Activated T-cell treated with anti-CD3 and anti-CD28 coated beads for 24 hours (primary cell): Measurements from ENCODE around the gene SNIP1.
A peak's percentile ranks its signal among the peaks of the same experiment; 100 is the strongest.
"Not testable (repeated sequence)": the region's sequence is repeated elsewhere in the genome, so short reads cannot be mapped to it uniquely, and the experiment has no call there.

Experiments
- DNase-seq: peaks from one replicate; pipeline ENCODE4 v3.0.0-alpha.2; 2020; ENCODE audit warnings: low read depth

Gene SNIP1, protein sequence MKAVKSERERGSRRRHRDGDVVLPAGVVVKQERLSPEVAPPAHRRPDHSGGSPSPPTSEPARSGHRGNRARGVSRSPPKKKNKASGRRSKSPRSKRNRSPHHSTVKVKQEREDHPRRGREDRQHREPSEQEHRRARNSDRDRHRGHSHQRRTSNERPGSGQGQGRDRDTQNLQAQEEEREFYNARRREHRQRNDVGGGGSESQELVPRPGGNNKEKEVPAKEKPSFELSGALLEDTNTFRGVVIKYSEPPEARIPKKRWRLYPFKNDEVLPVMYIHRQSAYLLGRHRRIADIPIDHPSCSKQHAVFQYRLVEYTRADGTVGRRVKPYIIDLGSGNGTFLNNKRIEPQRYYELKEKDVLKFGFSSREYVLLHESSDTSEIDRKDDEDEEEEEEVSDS

GRCh38 chr1:37553927-37554808 is at the start of gene SNIP1:
Gene SNIP1 (minus strand): TSS chr1:37554293. CDS start chr1:37554229, 64 bp downstream.
- peak; percentile 88 for DNase-seq

GRCh38 chr1:37602750-37603694 is 48.9 kb upstream of the SNIP1 start:
- DNase-seq: peak; percentile 11

DNA sequence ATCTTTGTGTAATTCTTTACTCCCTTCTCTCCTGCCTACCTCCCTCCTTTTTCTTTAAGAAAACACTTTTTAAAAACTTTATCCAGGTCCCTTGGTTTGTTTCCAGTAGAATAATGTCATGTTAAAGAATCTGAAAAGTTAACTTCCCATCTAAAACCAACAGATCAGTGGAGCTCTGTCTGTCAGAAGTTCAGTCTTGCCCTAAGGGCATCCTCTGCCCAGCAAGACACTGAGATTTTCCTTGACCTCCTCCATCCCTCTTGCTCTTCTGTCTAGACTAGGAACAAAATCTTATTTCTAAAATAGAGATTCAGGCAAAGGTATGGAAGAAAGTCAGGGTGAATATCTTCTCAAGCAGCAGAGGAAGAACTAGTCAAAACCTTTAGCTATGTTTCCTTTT is 47.3 kb upstream of the SNIP1 start:
- DNase-seq: no peak

DNA sequence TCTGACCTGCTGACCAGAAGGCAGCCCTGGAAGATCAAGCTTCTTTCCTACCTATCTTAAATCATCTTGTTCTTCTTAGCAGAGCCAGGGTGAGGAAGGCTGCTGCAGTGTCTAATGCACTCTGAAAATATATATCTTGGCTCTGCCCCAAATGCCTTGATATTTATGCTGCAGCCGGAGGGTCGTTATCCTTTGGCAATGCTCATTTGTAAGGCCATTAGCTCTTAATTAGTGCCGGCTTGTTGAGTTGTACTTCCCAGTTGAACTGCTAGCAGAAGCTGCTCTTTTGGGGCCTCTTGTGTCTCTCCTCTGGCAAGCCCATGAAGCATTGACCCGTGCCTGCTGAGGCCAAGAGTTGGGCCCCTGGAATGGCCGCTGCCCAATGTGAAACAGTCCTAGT is 45.8 kb upstream of the SNIP1 start:
- no peak for DNase-seq

DNA sequence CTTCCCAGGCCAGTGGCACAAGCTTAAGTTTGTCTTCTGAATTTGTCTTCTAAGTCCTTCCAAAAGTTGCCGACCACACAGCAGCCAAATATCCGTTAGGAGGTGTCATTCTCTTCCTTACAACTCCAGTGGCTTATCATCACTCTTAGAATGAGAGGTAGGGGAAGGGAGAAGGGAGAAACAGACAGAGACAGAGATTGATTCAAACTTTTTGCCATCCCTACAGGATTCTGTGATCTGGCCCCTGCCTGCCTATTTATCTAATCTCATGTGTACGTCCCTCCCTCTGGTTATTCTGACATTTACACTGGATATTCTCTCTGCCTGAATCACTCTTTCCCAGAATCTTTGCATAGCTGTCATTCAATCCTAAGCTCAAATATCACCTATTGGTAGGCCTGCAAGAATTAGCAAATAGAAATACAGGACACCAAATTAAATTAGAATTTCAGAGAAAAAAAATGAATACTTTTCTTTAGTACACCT is 42.1 kb upstream of the SNIP1 start:
- no peak for DNase-seq

GRCh38 chr1:37595440-37596181 is 41.5 kb upstream of the SNIP1 start, which contains the start of gene GNL2:
Gene GNL2 (minus strand): TSS chr1:37595937. CDS start chr1:37595822, 115 bp downstream.
- DNase-seq: peak; percentile 95

DNA sequence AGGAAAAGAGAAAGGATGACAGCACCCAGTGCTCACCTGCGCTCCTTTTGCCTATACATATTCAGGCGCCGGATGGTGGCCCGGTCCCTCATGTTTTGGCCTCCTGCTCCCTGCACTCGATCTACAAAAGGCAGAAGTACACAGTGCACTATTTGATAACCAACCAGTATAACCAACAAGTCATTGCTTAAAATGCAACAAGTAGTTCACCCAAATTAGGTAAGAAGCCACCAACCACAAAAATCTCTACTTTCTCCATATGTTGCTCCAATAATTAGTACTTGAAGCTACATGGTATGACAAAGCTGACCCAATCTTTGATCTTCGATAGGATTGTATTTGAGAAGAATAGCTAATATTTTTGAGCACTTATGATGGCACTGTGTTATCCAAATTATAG is 39.6 kb upstream of the SNIP1 start:
- no peak for DNase-seq

GRCh38 chr1:37588939-37589338 is 34.8 kb upstream of the SNIP1 start:
- no peak for DNase-seq

DNA sequence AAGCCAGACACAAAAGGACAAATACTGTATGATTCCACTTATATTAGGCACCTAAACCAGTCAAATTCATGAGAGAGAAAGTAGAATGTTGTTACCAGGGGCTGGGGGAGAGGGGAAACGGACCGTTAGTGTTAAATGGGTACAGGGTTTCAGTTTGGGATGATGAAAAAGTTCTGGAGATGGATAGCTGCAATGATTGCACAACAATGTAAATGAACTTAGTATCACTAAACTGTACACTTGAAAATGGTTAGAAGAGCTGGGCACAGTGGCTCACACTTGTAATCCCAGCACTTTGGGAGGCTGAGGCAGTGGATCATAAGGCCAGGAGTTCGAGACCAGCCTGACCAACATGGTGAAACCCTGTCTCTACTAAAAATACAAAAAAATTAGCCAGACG is 30.5 kb upstream of the SNIP1 start:
- not testable (repeated sequence) for DNase-seq

- DNase-seq: no peak
Measured at GRCh38 chr1:37575692-37576091, 21.6 kb upstream of the SNIP1 start.

DNA sequence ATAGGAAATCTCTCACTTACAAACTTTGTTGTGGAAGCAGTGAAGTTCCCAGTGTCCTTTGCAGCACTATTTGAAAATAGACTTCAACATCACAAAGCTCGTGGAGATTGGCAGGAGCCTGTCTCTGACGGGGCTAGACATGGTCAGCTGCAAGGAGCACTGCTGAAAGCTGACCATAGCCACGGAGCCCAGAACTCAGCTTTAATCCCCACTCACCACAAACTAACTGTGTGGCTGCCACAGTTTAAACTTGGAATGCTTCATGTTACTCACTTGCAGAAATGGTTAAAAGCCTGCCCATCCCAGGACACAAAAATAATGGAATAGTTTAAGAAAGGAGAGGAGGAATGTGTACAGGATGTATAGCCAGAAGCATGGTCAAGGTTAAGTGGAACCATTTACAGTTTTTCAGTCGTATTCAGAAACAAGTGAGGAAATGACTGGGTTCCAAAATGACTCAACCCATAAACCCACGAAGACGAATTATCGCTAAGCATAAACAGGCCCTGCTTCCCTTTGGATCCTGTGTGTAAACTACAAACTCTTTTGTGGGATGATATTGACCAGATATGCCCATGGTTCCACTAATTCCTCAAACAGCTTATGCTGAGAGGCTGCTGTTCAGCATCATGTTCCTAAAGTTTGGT is 20.9 kb upstream of the SNIP1 start:
- no peak for DNase-seq

GRCh38 chr1:37570528-37571334 is 16.6 kb upstream of the SNIP1 start:
- DNase-seq: no peak

- no peak for DNase-seq
Measured at GRCh38 chr1:37567023-37567422, 12.9 kb upstream of the SNIP1 start.

GRCh38 chr1:37564892-37565291 is 10.8 kb upstream of the SNIP1 start:
- DNase-seq: no peak

DNA sequence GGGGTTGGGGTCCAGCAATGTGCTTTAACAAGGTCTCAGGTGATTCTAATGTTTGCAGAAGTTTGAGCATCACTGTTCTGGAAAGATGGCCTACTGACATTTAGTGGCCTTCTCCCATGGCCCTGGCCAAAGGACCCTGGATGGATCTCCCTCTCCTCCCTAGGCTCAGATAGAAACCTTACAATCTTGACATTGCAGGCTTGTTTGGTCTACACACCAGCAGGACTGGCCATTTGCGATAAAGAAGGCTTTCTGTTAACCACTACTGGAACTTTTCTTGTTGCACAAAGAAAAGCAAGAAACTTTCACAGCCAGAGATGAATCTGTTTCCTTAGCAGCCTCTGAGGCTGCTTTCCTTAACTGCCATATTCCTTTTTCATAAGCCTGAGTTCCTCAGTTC is 8.9 kb upstream of the SNIP1 start:
- no peak for DNase-seq

GRCh38 chr1:37561133-37562132 is 7.3 kb upstream of the SNIP1 start:
- DNase-seq: peak; percentile 23

DNA sequence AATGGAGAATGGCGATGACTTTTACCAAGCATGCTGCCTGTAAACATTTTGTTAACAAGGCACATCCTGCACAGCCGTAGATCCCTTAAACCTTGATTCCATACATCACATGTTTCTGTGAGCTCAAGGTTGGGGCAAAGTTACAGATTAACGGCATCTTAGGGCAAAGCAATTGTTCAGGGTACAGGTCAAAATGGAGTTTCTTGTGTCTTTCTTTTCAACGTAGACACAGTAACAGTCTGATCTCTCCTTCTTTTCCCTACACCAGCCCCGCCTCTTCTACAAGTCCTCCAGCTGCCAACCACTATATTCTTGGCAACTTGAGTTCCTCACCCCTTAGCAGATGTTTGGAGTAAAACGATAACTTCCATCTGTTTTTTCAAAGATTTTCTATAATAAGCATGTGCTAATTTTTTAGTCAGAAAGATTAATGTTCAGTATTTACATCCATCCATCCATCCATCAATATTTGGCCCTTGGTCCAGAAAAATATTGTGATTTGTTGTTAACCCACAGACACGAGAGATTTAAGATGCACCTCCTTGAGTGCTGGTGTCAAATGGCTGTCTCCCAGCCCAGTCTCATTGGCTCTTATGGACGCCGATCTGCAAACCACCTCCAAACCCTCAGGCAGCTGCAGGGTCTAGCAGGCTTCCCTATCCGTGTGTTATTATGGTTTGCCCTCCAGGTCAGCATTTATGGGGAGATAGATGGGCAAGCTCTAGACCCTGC is 6.5 kb upstream of the SNIP1 start:
- no peak for DNase-seq

GRCh38 chr1:37559957-37560379 is 5.9 kb upstream of the SNIP1 start:
- DNase-seq: not testable (repeated sequence)
